ENCODE data around the gene MFSD11. TPM values are rescaled to one million over a fixed set of nuclear protein-coding genes. Genes with fewer than 3 reads are reported as not detected.
"Not testable (repeated sequence)": the region's sequence is repeated elsewhere in the genome, so short reads cannot be mapped to it uniquely, and the experiment has no call there.

MFSD11 gene
- total RNA-seq, 1 experiment from 2014 or later: 40.4 TPM

DNA sequence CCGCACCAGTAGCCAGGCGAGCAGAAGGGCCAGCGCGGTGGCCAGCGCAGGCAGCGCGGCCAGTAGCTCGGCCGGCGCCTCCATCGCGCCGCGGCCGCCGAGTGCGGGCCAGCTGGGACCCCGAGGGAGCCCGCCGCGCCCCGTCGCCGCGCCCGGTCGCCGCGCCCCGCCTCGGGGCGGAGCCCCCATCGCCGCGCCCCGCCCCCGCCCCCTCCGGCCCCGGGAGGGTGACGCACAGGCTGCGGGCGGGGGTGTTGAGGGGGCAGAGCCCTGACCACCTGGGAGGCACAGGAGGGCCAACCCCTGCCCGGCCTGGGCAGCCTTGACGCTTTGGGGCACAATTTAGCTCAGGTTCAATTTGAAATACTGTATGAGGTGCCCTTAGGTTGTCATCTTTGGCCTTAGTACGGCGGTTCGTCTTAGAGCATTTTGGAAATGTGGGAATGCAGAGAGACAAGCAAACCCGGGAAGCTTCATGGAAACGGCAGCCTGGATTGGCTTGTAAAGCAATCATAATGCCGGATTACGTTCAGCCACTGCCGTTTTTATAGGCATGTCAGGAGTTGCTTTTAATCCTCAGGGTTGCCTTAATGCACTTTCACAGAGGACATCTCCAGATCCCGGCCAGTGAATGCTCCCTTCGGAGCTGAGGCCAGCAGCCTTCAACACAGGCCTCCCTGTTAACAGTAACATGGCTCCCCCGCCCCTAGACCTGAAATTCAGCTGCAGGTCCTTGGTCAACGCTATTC is 26.9 kb upstream of the MFSD11 start, which contains the start of gene MXRA7:
Gene MXRA7, minus strand, starts transcription at position 103 of the 749 bp plus-strand sequence. Its CDS starts 19 bp downstream, at position 84.
- CTCF ChIA-PET: interaction anchor here (1.1 to 1.4 kb wide), 2 partner anchors 30 to 154 kb away, joined by 3 to 4 read pairs; no protein-coding TSS in a partner anchor
- Mint-ChIP-seq H3K4me1 (ENCODE audit: low read depth, unreplicated experiment) (peaks cover 15% of the 10 kb centered on the region), H3K27me3 (ENCODE audit: insufficient read depth, unreplicated experiment) (no peaks in the 10 kb centered on the region), H3K36me3 (ENCODE audit: insufficient read depth, unreplicated experiment) (peaks cover 17% of the 10 kb centered on the region), H3K27ac (ENCODE audit: unreplicated experiment) (peak within 1 kb of the TSS; percentile 75), H3K9me3 (ENCODE audit: unreplicated experiment) (no peaks in the 10 kb centered on the region), H3K4me3 (ENCODE audit: unreplicated experiment) (peak within 1 kb of the TSS; percentile 77)
- intact Hi-C loops (cut with micrococcal nuclease; ENCODE audit: unreplicated experiment): loop anchor here (1.0 to 5.0 kb wide), 2 partner anchors 26 to 39 kb away; partner anchors contain the start of gene SRSF2
- H3K9me3 ChIP-seq: no peaks in the 10 kb centered on the region
- TF ChIP-seq, protein P1, sequence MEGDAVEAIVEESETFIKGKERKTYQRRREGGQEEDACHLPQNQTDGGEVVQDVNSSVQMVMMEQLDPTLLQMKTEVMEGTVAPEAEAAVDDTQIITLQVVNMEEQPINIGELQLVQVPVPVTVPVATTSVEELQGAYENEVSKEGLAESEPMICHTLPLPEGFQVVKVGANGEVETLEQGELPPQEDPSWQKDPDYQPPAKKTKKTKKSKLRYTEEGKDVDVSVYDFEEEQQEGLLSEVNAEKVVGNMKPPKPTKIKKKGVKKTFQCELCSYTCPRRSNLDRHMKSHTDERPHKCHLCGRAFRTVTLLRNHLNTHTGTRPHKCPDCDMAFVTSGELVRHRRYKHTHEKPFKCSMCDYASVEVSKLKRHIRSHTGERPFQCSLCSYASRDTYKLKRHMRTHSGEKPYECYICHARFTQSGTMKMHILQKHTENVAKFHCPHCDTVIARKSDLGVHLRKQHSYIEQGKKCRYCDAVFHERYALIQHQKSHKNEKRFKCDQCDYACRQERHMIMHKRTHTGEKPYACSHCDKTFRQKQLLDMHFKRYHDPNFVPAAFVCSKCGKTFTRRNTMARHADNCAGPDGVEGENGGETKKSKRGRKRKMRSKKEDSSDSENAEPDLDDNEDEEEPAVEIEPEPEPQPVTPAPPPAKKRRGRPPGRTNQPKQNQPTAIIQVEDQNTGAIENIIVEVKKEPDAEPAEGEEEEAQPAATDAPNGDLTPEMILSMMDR (IDR thresholded peaks at IDR 0.05; ENCODE audit: insufficient read depth in 1 of 2, low read depth in 1 of 2, low read length in 1 of 2, severe bottlenecking in 1 of 2, unreplicated experiment in 1 of 2): no peak
- DNase-seq: peak; percentile 64 to 79
- POLR2A ChIA-PET: interaction anchor here (1.0 to 1.3 kb wide), 2 partner anchors 35 to 154 kb away, joined by 3 to 4 read pairs; no protein-coding TSS in a partner anchor
- peaks cover 13% of the 10 kb centered on the region for H3K4me1 ChIP-seq
- H3K4me3 ChIP-seq (ENCODE audit: low read depth, low read length): peak within 1 kb of the TSS; percentile 71
- H3K36me3 ChIP-seq (ENCODE audit: control insufficient read depth, insufficient read depth, low read length): peaks cover 2% of the 10 kb centered on the region
- no peaks in the 10 kb centered on the region for H3K27me3 ChIP-seq (replicated peaks; ENCODE audit: control insufficient read depth, insufficient read depth, low read length)
- no TSS peak for BruUV-seq (replicated peaks)

DNA sequence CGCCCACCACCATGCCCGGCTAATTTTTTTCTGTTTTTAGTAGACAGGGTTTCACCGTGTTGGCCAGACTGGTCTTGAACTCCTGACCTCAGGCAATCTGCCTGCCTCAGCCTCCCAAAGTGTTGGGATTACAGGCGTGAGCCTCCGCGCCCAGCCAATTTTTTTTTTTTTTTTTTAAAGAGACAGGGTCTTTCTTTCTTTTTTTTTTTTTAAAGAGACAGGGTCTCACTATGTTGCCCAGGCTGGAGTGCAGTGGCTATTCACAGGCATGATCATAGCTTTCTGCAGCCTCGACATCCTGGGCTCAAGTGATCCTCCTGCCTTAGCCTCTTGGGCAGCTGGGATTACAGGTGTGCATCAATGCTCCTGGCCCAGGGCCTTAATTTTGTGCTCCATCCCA is 25.6 kb upstream of the MFSD11 start:
- H3K27me3 Mint-ChIP-seq (ENCODE audit: insufficient read depth, unreplicated experiment); H3K27me3 ChIP-seq (replicated peaks; ENCODE audit: control insufficient read depth, insufficient read depth, low read length); BruUV-seq (replicated peaks); H3K4me3 Mint-ChIP-seq (ENCODE audit: unreplicated experiment); H3K9me3 Mint-ChIP-seq (ENCODE audit: unreplicated experiment); H3K9me3 ChIP-seq; H3K4me3 ChIP-seq (ENCODE audit: low read depth, low read length); DNase-seq; CTCF ChIA-PET; H3K36me3 ChIP-seq (ENCODE audit: control insufficient read depth, insufficient read depth, low read length); POLR2A ChIA-PET; H3K27ac Mint-ChIP-seq (ENCODE audit: unreplicated experiment): not testable (repeated sequence)
- H3K4me1 Mint-ChIP-seq (ENCODE audit: low read depth, unreplicated experiment): peaks cover 21% of the 10 kb centered on the region
- intact Hi-C loops (cut with micrococcal nuclease; ENCODE audit: unreplicated experiment): loop anchor here (5.0 kb wide), 1 partner anchor 40 kb away; no protein-coding TSS in a partner anchor
- H3K36me3 Mint-ChIP-seq (ENCODE audit: insufficient read depth, unreplicated experiment): peaks cover 30% of the 10 kb centered on the region
- H3K4me1 ChIP-seq: peaks cover 13% of the 10 kb centered on the region

DNA sequence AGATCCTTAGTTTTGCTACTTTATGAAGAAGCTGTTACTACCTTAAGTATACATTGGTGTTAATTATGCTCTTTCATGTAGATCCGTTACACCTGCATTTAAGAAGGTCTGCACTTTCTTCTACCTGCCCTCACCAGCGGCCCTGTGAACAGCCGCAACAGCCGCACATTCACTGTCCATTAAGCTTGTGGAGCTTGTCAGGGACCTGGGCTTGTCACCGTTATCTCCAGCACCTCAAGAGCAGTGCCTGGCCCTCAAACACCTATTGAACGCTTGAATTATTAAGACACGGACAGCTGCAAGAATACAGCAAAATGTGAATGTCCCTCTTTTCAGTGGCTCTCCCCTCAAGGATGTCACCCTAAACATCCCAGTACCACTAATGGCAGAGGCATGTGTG is 24.2 kb upstream of the MFSD11 start:
- BruUV-seq (replicated peaks): no TSS peak
- peak overlapping the region; percentile 13 for H3K4me3 Mint-ChIP-seq (ENCODE audit: unreplicated experiment)
- peaks cover 45% of the 10 kb centered on the region for H3K36me3 Mint-ChIP-seq (ENCODE audit: insufficient read depth, unreplicated experiment)
- POLR2A ChIA-PET: no interaction called here
- TF ChIP-seq, protein P1 (IDR thresholded peaks at IDR 0.05; ENCODE audit: insufficient read depth in 1 of 2, low read depth in 1 of 2, low read length in 1 of 2, severe bottlenecking in 1 of 2, unreplicated experiment in 1 of 2): no peak
- H3K9me3 Mint-ChIP-seq (ENCODE audit: unreplicated experiment): no peaks in the 10 kb centered on the region
- no peak overlapping the region for H3K27ac Mint-ChIP-seq (ENCODE audit: unreplicated experiment)
- Histone ChIP-seq H3K9me3 (no peaks in the 10 kb centered on the region), H3K4me1 (peaks cover 13% of the 10 kb centered on the region), H3K27me3 (replicated peaks; ENCODE audit: control insufficient read depth, insufficient read depth, low read length) (no peaks in the 10 kb centered on the region), H3K4me3 (ENCODE audit: low read depth, low read length) (no peak overlapping the region), H3K36me3 (ENCODE audit: control insufficient read depth, insufficient read depth, low read length) (peaks cover 3% of the 10 kb centered on the region)
- DNase-seq: no peak
- H3K27me3 Mint-ChIP-seq (ENCODE audit: insufficient read depth, unreplicated experiment): no peaks in the 10 kb centered on the region
- H3K4me1 Mint-ChIP-seq (ENCODE audit: low read depth, unreplicated experiment): peaks cover 21% of the 10 kb centered on the region
- CTCF ChIA-PET: interaction anchor here (1.1 to 1.3 kb wide), 2 partner anchors 32 to 74 kb away, joined by 3 to 4 read pairs; no protein-coding TSS in a partner anchor
- intact Hi-C loops (cut with micrococcal nuclease; ENCODE audit: unreplicated experiment): loop anchor here (2.0 to 5.0 kb wide), 3 partner anchors 27 to 157 kb away; no protein-coding TSS in a partner anchor
